K562 (cell line): Measurements from ENCODE around the gene RPS15A. TPM values are rescaled to one million over a fixed set of nuclear protein-coding genes. Genes with fewer than 3 reads are reported as not detected.
A peak's percentile ranks its signal among the peaks of the same experiment; 100 is the strongest.

ENCODE experiments used
- DEAF1 ChIP-seq: fragments of 450-650 bp; formaldehyde crosslinking; IDR thresholded peaks from 2 replicates; pipeline ENCODE4 v1.4.0; 2020; ENCODE audit warnings: mild to moderate bottlenecking, moderate library complexity
- E2F6 ChIP-seq, 2 experiments: IDR thresholded peaks; 2 replicates each; pipeline ENCODE4 v1.6.1; 2011; ENCODE audit warnings: borderline replicate concordance in 1 of 2, control low read depth in 1 of 2, low read depth in 1 of 2, low read length in 1 of 2, mild to moderate bottlenecking in 1 of 2, mixed read lengths in 1 of 2, moderate library complexity in 1 of 2; ENCODE audit not compliant: insufficient read depth in 1 of 2, insufficient read length in 1 of 2, poor library complexity in 1 of 2, severe bottlenecking in 1 of 2; ENCODE audit errors: extremely low read depth in 1 of 2
- GTF3C2 ChIP-seq: IDR thresholded peaks from 3 replicates; pipeline ENCODE4 v1.6.1; 2011; ENCODE audit warnings: borderline replicate concordance, mild to moderate bottlenecking, moderate library complexity; ENCODE audit not compliant: insufficient read length; ENCODE audit errors: extremely low read depth
- HNRNPK ChIP-seq: fragments of 200-400 bp; formaldehyde crosslinking; IDR thresholded peaks from one replicate; pipeline ENCODE4 v1.6.1; 2018; ENCODE audit warnings: mild to moderate bottlenecking, low read depth, low read length; ENCODE audit not compliant: poor library complexity, severe bottlenecking
- HSF4 ChIP-seq: fragments of 250-450 bp; sonication (Bioruptor Pico); IDR thresholded peaks from 2 replicates; pipeline ENCODE4 v2.1.2; 2022; ENCODE audit warnings: mild to moderate bottlenecking, moderate library complexity, borderline replicate concordance
- KLF13 ChIP-seq: fragments of 450-650 bp; IDR thresholded peaks from 2 replicates; pipeline ENCODE4 v1.6.1; 2016; ENCODE audit warnings: missing genetic modification characterization, low read depth, mild to moderate bottlenecking, missing compliant biosample characterization, moderate library complexity, borderline replicate concordance
- KLF16 ChIP-seq: IDR thresholded peaks from 2 replicates; pipeline ENCODE4 v1.6.1; 2016; ENCODE audit warnings: antibody characterized with exemption
- NRF1 ChIP-seq, 2 experiments: fragments of 450-650 bp; IDR thresholded peaks in 1 of 2; conservative IDR thresholded peaks in 1 of 2; 2 replicates each; pipeline ENCODE4 v1.6.1; 2014; ENCODE audit warnings: mild to moderate bottlenecking in 2 of 2
- ZNF140 ChIP-seq: fragments of 250-450 bp; sonication (Bioruptor Pico); IDR thresholded peaks from 2 replicates; pipeline ENCODE4 v1.8.0; 2021; ENCODE audit warnings: moderate library complexity, mild to moderate bottlenecking, inconsistent platforms
- ZNF175 ChIP-seq: fragments of 200-800 bp; sonication (Bioruptor generic); IDR thresholded peaks from 2 replicates; pipeline ENCODE4 v1.6.1; 2016; ENCODE audit warnings: low read depth, mild to moderate bottlenecking, missing genetic modification characterization, missing compliant biosample characterization
- ZNF354B ChIP-seq: fragments of 250-450 bp; sonication (Bioruptor Pico); IDR thresholded peaks from 2 replicates; pipeline ENCODE4 v1.4.0; 2020
- ZNF551 ChIP-seq: fragments of 250-450 bp; sonication (Bioruptor Pico); IDR thresholded peaks from 2 replicates; pipeline ENCODE4 v1.5.0; 2021; ENCODE audit warnings: mild to moderate bottlenecking, moderate library complexity
- polyA plus RNA-seq, 8 experiments: library from polyadenylated mRNA; depleted of rRNA in 4 of 8; stranded (reverse) in 5 of 8; unstranded in 3 of 8; fragments of >200 nt; fragmentation: Nextera tagmentation in 2 of 8; fragmentation: Illumina TruSeq in 1 of 8; extraction: Ambion mirVana in 2 of 8; extraction: Trizol in 1 of 8; gene quantifications; 2 replicates each; pipeline versions ENCODE4 v1.2.1 to v1.2.3, GENCODE V29; 2011 to 2014; ENCODE audit warnings: inconsistent platforms in 1 of 8, missing spikeins in 1 of 8
- total RNA-seq, 7 experiments: library from RNA; depleted of rRNA in 6 of 7; stranded (reverse); fragments of >200 nt in 6 of 7; fragmentation: Illumina TruSeq in 2 of 7; extraction: Trizol in 2 of 7; gene quantifications; 2 replicates each; pipeline versions ENCODE4 v1.2.1 to v1.2.3, GENCODE V29; 2011 to 2021; ENCODE audit warnings: low replicate concordance in 1 of 7
- TF ChIP-seq, protein P1 (sequence below): sonication (generic); formaldehyde crosslinking; IDR thresholded peaks from 2 replicates; pipeline ENCODE4 v1.5.0; 2020; ENCODE audit warnings: missing genetic modification reagents
- TF ChIP-seq, protein P2 (sequence below): fragments of 450-650 bp; IDR thresholded peaks from 2 replicates; pipeline ENCODE4 v1.6.1; 2014; ENCODE audit warnings: low read depth, mild to moderate bottlenecking, moderate library complexity, borderline replicate concordance
- TF ChIP-seq, protein P3 (sequence below): fragments of 450-650 bp; conservative IDR thresholded peaks from 2 replicates; pipeline ENCODE4 v1.6.1; 2016; ENCODE audit warnings: missing genetic modification characterization, low read depth, mild to moderate bottlenecking, control low read depth, missing compliant biosample characterization

The RPS15A gene
- total and polyA plus RNA-seq, 9 of the 15 experiments (the other 6 are each of a cell fraction or from before 2014, with no cell fraction given), result 1,397 to 5,474 (median 2,798) TPM

- TF ChIP-seq E2F6 (IDR thresholded peaks at IDR 0.05; ENCODE audit: borderline replicate concordance in 1 of 2, extremely low read depth in 1 of 2, insufficient read depth in 1 of 2, insufficient read length in 1 of 2, low read depth in 1 of 2, low read length in 1 of 2, poor library complexity in 1 of 2, severe bottlenecking in 1 of 2) (no peak), DEAF1 (CRISPR knock-in tag) (no peak), HSF4 (CRISPR knock-in tag) (no peak), KLF13 (tag) (no peak), ZNF551 (CRISPR knock-in tag) (no peak), KLF16 (no peak), ZNF354B (CRISPR knock-in tag) (no peak), ZNF140 (CRISPR knock-in tag) (no peak), HNRNPK (no peak), NRF1 (conservative IDR thresholded peaks at IDR 0.05 in 1 of 2, IDR thresholded peaks at IDR 0.05 in 1 of 2) (peak; percentile 21 to 24; a peak in 1 of 4 replicates), GTF3C2 (no peak), ZNF175 (CRISPR knock-in tag) (no peak)
- TF ChIP-seq, protein P1, sequence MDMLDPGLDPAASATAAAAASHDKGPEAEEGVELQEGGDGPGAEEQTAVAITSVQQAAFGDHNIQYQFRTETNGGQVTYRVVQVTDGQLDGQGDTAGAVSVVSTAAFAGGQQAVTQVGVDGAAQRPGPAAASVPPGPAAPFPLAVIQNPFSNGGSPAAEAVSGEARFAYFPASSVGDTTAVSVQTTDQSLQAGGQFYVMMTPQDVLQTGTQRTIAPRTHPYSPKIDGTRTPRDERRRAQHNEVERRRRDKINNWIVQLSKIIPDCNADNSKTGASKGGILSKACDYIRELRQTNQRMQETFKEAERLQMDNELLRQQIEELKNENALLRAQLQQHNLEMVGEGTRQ (CRISPR knock-in tag), result no peak
- TF ChIP-seq, protein P2, sequence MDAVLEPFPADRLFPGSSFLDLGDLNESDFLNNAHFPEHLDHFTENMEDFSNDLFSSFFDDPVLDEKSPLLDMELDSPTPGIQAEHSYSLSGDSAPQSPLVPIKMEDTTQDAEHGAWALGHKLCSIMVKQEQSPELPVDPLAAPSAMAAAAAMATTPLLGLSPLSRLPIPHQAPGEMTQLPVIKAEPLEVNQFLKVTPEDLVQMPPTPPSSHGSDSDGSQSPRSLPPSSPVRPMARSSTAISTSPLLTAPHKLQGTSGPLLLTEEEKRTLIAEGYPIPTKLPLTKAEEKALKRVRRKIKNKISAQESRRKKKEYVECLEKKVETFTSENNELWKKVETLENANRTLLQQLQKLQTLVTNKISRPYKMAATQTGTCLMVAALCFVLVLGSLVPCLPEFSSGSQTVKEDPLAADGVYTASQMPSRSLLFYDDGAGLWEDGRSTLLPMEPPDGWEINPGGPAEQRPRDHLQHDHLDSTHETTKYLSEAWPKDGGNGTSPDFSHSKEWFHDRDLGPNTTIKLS, result peak; percentile 57; the same call in 1 of the 2 replicates
- TF ChIP-seq, protein P3, sequence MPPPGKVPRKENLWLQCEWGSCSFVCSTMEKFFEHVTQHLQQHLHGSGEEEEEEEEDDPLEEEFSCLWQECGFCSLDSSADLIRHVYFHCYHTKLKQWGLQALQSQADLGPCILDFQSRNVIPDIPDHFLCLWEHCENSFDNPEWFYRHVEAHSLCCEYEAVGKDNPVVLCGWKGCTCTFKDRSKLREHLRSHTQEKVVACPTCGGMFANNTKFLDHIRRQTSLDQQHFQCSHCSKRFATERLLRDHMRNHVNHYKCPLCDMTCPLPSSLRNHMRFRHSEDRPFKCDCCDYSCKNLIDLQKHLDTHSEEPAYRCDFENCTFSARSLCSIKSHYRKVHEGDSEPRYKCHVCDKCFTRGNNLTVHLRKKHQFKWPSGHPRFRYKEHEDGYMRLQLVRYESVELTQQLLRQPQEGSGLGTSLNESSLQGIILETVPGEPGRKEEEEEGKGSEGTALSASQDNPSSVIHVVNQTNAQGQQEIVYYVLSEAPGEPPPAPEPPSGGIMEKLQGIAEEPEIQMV (tag), result peak; percentile 29; the same call in 1 of the 2 replicates
These were observed at the start of gene RPS15A (continued) for GRCh38 chr16:18789850-18790706.
